ENCODE results near the gene UVRAG.

- TF ChIP-seq EZH2 (IDR thresholded peaks at IDR 0.05) (no peak), POLR2AphosphoS5 (IDR thresholded peaks at IDR 0.05; ENCODE audit: borderline replicate concordance, low read depth, low read length) (no peak), FOXP2 (optimal IDR thresholded peaks at IDR 0.05; ENCODE audit: control extremely low read depth, extremely low read length, insufficient read depth) (no peak)
Observed at GRCh38 chr11:75900848-75901247, 85.8 kb downstream of the UVRAG start.
